Liver (tissue), 3 donors: ENCODE measurements around the gene MED26.

Source experiments
- TAF1 ChIP-seq: conservative IDR thresholded peaks from 2 replicates; pipeline ENCODE4 v1.6.1; 2016; ENCODE audit warnings: antibody characterized with exemption, mild to moderate bottlenecking
- TF ChIP-seq, protein P1 (sequence below): fragments of 150-350 bp; IDR thresholded peaks from 2 replicates; pipeline ENCODE4 v1.5.1; 2017; ENCODE audit warnings: improper control_type of control experiment, low read depth, low read length; ENCODE audit not compliant: missing input control
- donor health status: healthy.
- donor health status: healthy.

DNA sequence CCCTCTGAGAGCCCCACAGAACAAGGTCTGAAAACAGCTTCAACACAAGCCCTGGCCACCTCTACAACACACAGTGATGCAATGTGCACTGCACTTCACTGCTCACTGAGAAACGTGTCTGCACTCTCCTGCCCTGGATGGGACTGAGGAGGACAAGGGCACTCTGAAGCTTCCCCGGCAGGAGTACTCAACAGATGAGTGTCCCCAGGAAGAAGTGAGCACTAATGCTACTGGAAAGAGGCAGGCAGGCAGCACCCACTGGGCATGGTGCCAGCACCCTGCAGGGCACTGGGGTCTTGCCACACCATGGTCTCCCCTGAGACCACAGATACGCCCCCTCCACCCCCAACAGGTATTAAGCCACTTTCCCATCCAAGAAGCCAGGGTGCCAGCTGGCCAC lies 38.1 kb downstream of the MED26 start:
- TF ChIP-seq, protein P1, sequence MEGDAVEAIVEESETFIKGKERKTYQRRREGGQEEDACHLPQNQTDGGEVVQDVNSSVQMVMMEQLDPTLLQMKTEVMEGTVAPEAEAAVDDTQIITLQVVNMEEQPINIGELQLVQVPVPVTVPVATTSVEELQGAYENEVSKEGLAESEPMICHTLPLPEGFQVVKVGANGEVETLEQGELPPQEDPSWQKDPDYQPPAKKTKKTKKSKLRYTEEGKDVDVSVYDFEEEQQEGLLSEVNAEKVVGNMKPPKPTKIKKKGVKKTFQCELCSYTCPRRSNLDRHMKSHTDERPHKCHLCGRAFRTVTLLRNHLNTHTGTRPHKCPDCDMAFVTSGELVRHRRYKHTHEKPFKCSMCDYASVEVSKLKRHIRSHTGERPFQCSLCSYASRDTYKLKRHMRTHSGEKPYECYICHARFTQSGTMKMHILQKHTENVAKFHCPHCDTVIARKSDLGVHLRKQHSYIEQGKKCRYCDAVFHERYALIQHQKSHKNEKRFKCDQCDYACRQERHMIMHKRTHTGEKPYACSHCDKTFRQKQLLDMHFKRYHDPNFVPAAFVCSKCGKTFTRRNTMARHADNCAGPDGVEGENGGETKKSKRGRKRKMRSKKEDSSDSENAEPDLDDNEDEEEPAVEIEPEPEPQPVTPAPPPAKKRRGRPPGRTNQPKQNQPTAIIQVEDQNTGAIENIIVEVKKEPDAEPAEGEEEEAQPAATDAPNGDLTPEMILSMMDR: no peak
- TF ChIP-seq TAF1: no peak
